ENCODE data around the gene TRIM75. TPM values are rescaled to one million over a fixed set of nuclear protein-coding genes. Genes with fewer than 3 reads are reported as not detected.

Gene TRIM75
- not detected for total RNA-seq
- not detected for polyA plus RNA-seq
- not detected for total RNA-seq

GRCh38 chr4:165053645-165054044, at the start of gene TRIM75:
Gene TRIM75, plus strand, starts transcription at chr4:165053866. Its CDS starts 5,282 bp downstream, at chr4:165059148.
- ChIA-PET CTCF (no interaction called here), POLR2A (no interaction called here)
- no peak within 1 kb of the TSS for H3K4me3 ChIP-seq (ENCODE audit: low read length)
- DNase-seq (no peak), ATAC-seq (no peak)
- intact Hi-C loops (cut with micrococcal nuclease) = no loop called here
- Mint-ChIP-seq H3K4me3 (no peak within 1 kb of the TSS), H3K9me3 (peaks cover 0 to 3% (median 0%) of the 10 kb centered on the region in 11 donors), H3K4me1 (no peaks in the 10 kb centered on the region), H3K27me3 (peaks cover 0 to 11% (median 0%) of the 10 kb centered on the region in 5 donors), H3K36me3 (no peaks in the 10 kb centered on the region), H3K27ac (no peak within 1 kb of the TSS)
- no peaks in the 10 kb centered on the region for H3K4me1 ChIP-seq (ENCODE audit: control insufficient read depth in 2 of 2, insufficient read depth in 2 of 2, low read length in 2 of 2)
- no peak within 1 kb of the TSS for H3K27ac ChIP-seq (ENCODE audit: low read depth, low read length)
- no peaks in the 10 kb centered on the region for H3K36me3 ChIP-seq (ENCODE audit: control insufficient read depth in 2 of 3, insufficient read depth in 3 of 3, low read length in 3 of 3)
- H3K9me3 ChIP-seq (ENCODE audit: control insufficient read depth in 2 of 3, low read length in 3 of 3) = no peaks in the 10 kb centered on the region
- no peaks in the 10 kb centered on the region for H3K27me3 ChIP-seq (ENCODE audit: control insufficient read depth in 2 of 2, insufficient read depth in 2 of 2, low read length in 2 of 2)

- Histone ChIP-seq H3K27ac (ENCODE audit: low read depth, low read length) (no peak overlapping the region), H3K4me3 (ENCODE audit: low read length) (no peak overlapping the region), H3K4me1 (ENCODE audit: control insufficient read depth in 2 of 2, insufficient read depth in 2 of 2, low read length in 2 of 2) (no peaks in the 10 kb centered on the region), H3K27me3 (ENCODE audit: control insufficient read depth in 2 of 2, insufficient read depth in 2 of 2, low read length in 2 of 2) (no peaks in the 10 kb centered on the region), H3K9me3 (ENCODE audit: control insufficient read depth in 2 of 3, low read length in 3 of 3) (no peaks in the 10 kb centered on the region), H3K36me3 (ENCODE audit: control insufficient read depth in 2 of 3, insufficient read depth in 3 of 3, low read length in 3 of 3) (no peaks in the 10 kb centered on the region)
- ChIA-PET POLR2A (no interaction called here), CTCF (no interaction called here)
- Mint-ChIP-seq H3K9me3 (no peaks in the 10 kb centered on the region), H3K4me1 (peaks cover 0 to 12% (median 0%) of the 10 kb centered on the region in 7 donors), H3K27ac (no peak overlapping the region), H3K36me3 (no peaks in the 10 kb centered on the region), H3K27me3 (peaks cover 9 to 25% (median 15%) of the 10 kb centered on the region in 5 donors), H3K4me3 (no peak overlapping the region)
- DNase-seq = no peak
- ATAC-seq = no peak
- intact Hi-C loops (cut with micrococcal nuclease) = no loop called here
These were observed 48.2 kb upstream of the TRIM75 start for GRCh38 chr4:165005352-165005925.

GRCh38 chr4:165006456-165006855, 47.2 kb upstream of the TRIM75 start:
- no peaks in the 10 kb centered on the region for H3K36me3 ChIP-seq (ENCODE audit: control insufficient read depth in 2 of 3, insufficient read depth in 3 of 3, low read length in 3 of 3)
- H3K27ac ChIP-seq (ENCODE audit: low read depth, low read length) = no peak overlapping the region
- H3K27me3 ChIP-seq (ENCODE audit: control insufficient read depth in 2 of 2, insufficient read depth in 2 of 2, low read length in 2 of 2) = no peaks in the 10 kb centered on the region
- DNase-seq (no peak), ATAC-seq (no peak)
- Mint-ChIP-seq H3K4me3 (no peak overlapping the region), H3K9me3 (no peaks in the 10 kb centered on the region), H3K27ac (no peak overlapping the region), H3K4me1 (peaks cover 0 to 12% (median 0%) of the 10 kb centered on the region in 7 donors), H3K27me3 (peaks cover 9 to 33% (median 19%) of the 10 kb centered on the region in 5 donors), H3K36me3 (no peaks in the 10 kb centered on the region)
- CTCF ChIA-PET = no interaction called here
- no peak overlapping the region for H3K4me3 ChIP-seq (ENCODE audit: low read length)
- intact Hi-C loops (cut with micrococcal nuclease) = no loop called here
- no peaks in the 10 kb centered on the region for H3K4me1 ChIP-seq (ENCODE audit: control insufficient read depth in 2 of 2, insufficient read depth in 2 of 2, low read length in 2 of 2)
- POLR2A ChIA-PET = no interaction called here
- H3K9me3 ChIP-seq (ENCODE audit: control insufficient read depth in 2 of 3, low read length in 3 of 3) = no peaks in the 10 kb centered on the region

- Histone ChIP-seq H3K4me3 (ENCODE audit: low read length) (no peak overlapping the region), H3K4me1 (ENCODE audit: control insufficient read depth in 2 of 2, insufficient read depth in 2 of 2, low read length in 2 of 2) (no peaks in the 10 kb centered on the region), H3K36me3 (ENCODE audit: control insufficient read depth in 2 of 3, insufficient read depth in 3 of 3, low read length in 3 of 3) (no peaks in the 10 kb centered on the region), H3K27me3 (ENCODE audit: control insufficient read depth in 2 of 2, insufficient read depth in 2 of 2, low read length in 2 of 2) (no peaks in the 10 kb centered on the region), H3K9me3 (ENCODE audit: control insufficient read depth in 2 of 3, low read length in 3 of 3) (no peaks in the 10 kb centered on the region), H3K27ac (ENCODE audit: low read depth, low read length) (no peak overlapping the region)
- intact Hi-C loops (cut with micrococcal nuclease) = no loop called here
- CTCF ChIA-PET = no interaction called here
- no peak for DNase-seq
- no peak overlapping the region for H3K27ac Mint-ChIP-seq
- POLR2A ChIA-PET = no interaction called here
- peaks cover 9 to 33% (median 21%) of the 10 kb centered on the region in 5 donors for H3K27me3 Mint-ChIP-seq
- no peak for ATAC-seq
- peaks cover 0 to 12% (median 0%) of the 10 kb centered on the region in 7 donors for H3K4me1 Mint-ChIP-seq
- no peaks in the 10 kb centered on the region for H3K9me3 Mint-ChIP-seq
- no peaks in the 10 kb centered on the region for H3K36me3 Mint-ChIP-seq
- no peak overlapping the region for H3K4me3 Mint-ChIP-seq
These were observed 46.8 kb upstream of the TRIM75 start for GRCh38 chr4:165006886-165007285.

GRCh38 chr4:165009493-165010227, 44.0 kb upstream of the TRIM75 start:
- H3K27ac Mint-ChIP-seq = peak overlapping the region in 1 of 9 donors; percentile 26
- peaks cover 9 to 35% (median 24%) of the 10 kb centered on the region in 5 donors for H3K27me3 Mint-ChIP-seq
- no peaks in the 10 kb centered on the region for H3K9me3 Mint-ChIP-seq
- H3K4me1 Mint-ChIP-seq = peaks cover 0 to 15% (median 0%) of the 10 kb centered on the region in 7 donors
- intact Hi-C loops (cut with micrococcal nuclease) = no loop called here
- no peak overlapping the region for H3K27ac ChIP-seq (ENCODE audit: low read depth, low read length)
- peaks cover 0 to 4% (median 0%) of the 10 kb centered on the region in 5 donors for H3K36me3 Mint-ChIP-seq
- H3K36me3 ChIP-seq (ENCODE audit: control insufficient read depth in 2 of 3, insufficient read depth in 3 of 3, low read length in 3 of 3) = no peaks in the 10 kb centered on the region
- no peak for ATAC-seq
- ChIA-PET POLR2A (no interaction called here), CTCF (no interaction called here)
- no peaks in the 10 kb centered on the region for H3K4me1 ChIP-seq (ENCODE audit: control insufficient read depth in 2 of 2, insufficient read depth in 2 of 2, low read length in 2 of 2)
- no peaks in the 10 kb centered on the region for H3K9me3 ChIP-seq (ENCODE audit: control insufficient read depth in 2 of 3, low read length in 3 of 3)
- no peaks in the 10 kb centered on the region for H3K27me3 ChIP-seq (ENCODE audit: control insufficient read depth in 2 of 2, insufficient read depth in 2 of 2, low read length in 2 of 2)
- no peak overlapping the region for H3K4me3 ChIP-seq (ENCODE audit: low read length)
- peak in 1 of 9 donors; percentile 40 for DNase-seq
- H3K4me3 Mint-ChIP-seq = peak overlapping the region in 1 of 10 donors; percentile 8

- Histone ChIP-seq H3K27me3 (ENCODE audit: control insufficient read depth in 2 of 2, insufficient read depth in 2 of 2, low read length in 2 of 2) (no peaks in the 10 kb centered on the region), H3K4me1 (ENCODE audit: control insufficient read depth in 2 of 2, insufficient read depth in 2 of 2, low read length in 2 of 2) (no peaks in the 10 kb centered on the region), H3K9me3 (ENCODE audit: control insufficient read depth in 2 of 3, low read length in 3 of 3) (no peaks in the 10 kb centered on the region), H3K4me3 (ENCODE audit: low read length) (no peak overlapping the region), H3K36me3 (ENCODE audit: control insufficient read depth in 2 of 3, insufficient read depth in 3 of 3, low read length in 3 of 3) (no peaks in the 10 kb centered on the region), H3K27ac (ENCODE audit: low read depth, low read length) (no peak overlapping the region)
- CTCF ChIA-PET = no interaction called here
- Mint-ChIP-seq H3K27ac (no peak overlapping the region), H3K4me3 (no peak overlapping the region), H3K9me3 (no peaks in the 10 kb centered on the region), H3K27me3 (peaks cover 9 to 40% (median 24%) of the 10 kb centered on the region in 5 donors), H3K36me3 (peaks cover 0 to 4% (median 0%) of the 10 kb centered on the region in 5 donors), H3K4me1 (peaks cover 0 to 15% (median 0%) of the 10 kb centered on the region in 7 donors)
- DNase-seq = no peak
- intact Hi-C loops (cut with micrococcal nuclease) = no loop called here
- POLR2A ChIA-PET = no interaction called here
- no peak for ATAC-seq
These were observed 43.2 kb upstream of the TRIM75 start for GRCh38 chr4:165010487-165010886.

GRCh38 chr4:165010991-165011390, 42.7 kb upstream of the TRIM75 start:
- DNase-seq (no peak), ATAC-seq (no peak)
- intact Hi-C loops (cut with micrococcal nuclease) = no loop called here
- CTCF ChIA-PET = no interaction called here
- peaks cover 0 to 4% (median 0%) of the 10 kb centered on the region in 5 donors for H3K36me3 Mint-ChIP-seq
- H3K4me3 ChIP-seq (ENCODE audit: low read length) = no peak overlapping the region
- H3K4me1 Mint-ChIP-seq = peaks cover 0 to 15% (median 0%) of the 10 kb centered on the region in 7 donors
- H3K27me3 Mint-ChIP-seq = peaks cover 8 to 41% (median 24%) of the 10 kb centered on the region in 5 donors
- POLR2A ChIA-PET = no interaction called here
- H3K27ac Mint-ChIP-seq = no peak overlapping the region
- no peaks in the 10 kb centered on the region for H3K36me3 ChIP-seq (ENCODE audit: control insufficient read depth in 2 of 3, insufficient read depth in 3 of 3, low read length in 3 of 3)
- no peak overlapping the region for H3K4me3 Mint-ChIP-seq
- H3K27ac ChIP-seq (ENCODE audit: low read depth, low read length) = no peak overlapping the region
- H3K9me3 ChIP-seq (ENCODE audit: control insufficient read depth in 2 of 3, low read length in 3 of 3) = no peaks in the 10 kb centered on the region
- no peaks in the 10 kb centered on the region for H3K9me3 Mint-ChIP-seq
- no peaks in the 10 kb centered on the region for H3K4me1 ChIP-seq (ENCODE audit: control insufficient read depth in 2 of 2, insufficient read depth in 2 of 2, low read length in 2 of 2)
- no peaks in the 10 kb centered on the region for H3K27me3 ChIP-seq (ENCODE audit: control insufficient read depth in 2 of 2, insufficient read depth in 2 of 2, low read length in 2 of 2)
